ENCODE measurements around the gene JMJD8.

JMJD8 gene

GRCh38 chr16:677316-678190, 6.6 kb downstream of the JMJD8 start:
- no peak for DNase-seq (ENCODE audit: low read depth in 2 of 2)

DNA sequence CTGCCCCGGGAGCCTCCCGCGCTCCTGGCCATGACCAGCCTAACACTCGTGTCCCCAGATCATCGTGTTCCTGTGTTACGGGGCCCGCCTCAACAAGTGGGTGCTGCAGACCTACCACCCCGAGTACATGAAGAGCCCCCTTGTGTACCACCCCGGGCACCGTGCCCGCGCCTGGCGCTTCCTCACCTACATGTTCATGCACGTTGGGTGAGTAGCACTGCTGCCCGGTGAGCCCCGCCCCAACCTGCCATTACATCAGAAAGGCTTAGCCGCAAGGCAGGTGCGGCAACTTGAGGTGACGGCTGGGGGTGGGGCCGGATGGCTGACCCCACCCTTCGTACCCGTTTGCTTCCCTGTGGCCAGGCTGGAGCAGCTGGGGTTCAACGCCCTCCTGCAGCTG, 7.2 kb downstream of the JMJD8 start:
- DNase-seq (ENCODE audit: low read depth in 2 of 2) = no peak

DNA sequence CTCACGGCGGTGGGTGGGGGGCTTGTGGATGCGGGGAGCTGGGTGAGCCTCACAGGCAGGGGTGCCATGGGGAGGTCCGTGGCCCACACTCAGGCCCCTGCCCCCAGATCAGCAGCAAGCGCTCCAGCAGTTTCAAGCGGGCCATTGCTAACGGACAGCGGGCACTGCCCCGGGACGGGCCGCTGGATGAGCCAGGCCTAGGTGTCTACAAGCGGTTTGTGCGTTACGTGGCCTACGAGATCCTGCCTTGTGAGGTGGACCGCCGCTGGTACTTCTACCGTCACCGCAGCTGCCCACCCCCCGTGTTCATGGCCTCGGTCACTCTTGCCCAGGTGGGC, 7.6 kb downstream of the JMJD8 start:
- no peak for DNase-seq (ENCODE audit: low read depth in 2 of 2)

GRCh38 chr16:675884-676564, 8.1 kb downstream of the JMJD8 start:
- no peak for DNase-seq (ENCODE audit: low read depth in 2 of 2)

DNA sequence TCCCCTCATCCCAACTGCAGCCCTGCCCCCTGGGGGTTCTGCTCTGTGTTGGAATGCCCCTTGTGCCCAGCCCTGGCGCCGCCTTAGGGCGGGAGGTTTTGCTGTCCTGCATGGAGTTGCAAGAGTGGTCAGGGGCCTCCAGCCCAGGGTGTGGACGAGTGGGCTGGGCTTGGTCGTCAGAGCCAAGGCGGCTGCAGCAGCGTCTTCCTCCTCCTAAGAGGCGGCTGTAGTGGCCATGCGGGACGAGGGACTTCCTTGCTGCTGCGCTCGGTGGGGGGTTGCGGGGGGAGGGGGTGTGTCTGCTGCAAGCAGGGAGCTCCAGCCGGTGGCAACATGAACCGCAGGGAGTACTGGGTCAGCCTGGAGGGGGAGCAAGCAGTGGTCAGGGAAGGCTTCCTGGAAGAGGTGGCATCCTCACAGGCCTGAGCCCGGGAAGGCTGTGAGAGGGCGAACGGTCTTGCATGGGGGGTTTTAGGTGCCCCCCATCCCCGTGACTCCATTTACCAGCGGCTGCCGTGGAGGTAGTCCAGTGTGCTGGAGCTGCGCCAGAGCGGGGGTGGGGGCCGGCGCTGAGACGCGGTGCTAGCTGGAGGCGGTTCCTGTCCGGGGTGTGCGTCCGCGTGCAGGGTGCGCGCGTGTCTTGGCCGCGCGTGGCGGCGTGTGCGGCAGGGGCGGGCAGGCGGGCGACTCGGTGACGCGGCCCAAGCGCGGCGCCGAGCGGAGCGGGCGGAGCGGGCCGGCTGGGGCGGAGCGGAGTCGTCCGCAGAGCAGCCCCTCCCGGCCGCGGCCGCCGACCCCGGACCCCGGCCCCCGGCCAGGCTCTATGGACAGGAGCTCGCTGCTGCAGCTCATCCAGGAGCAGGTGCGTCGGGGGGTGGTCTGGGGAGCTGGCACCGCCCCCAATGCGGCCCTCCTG, 8.9 kb downstream of the JMJD8 start, which contains the start of gene RHBDL1:
Gene RHBDL1, plus strand, starts transcription at position 704 of the 916 bp plus-strand sequence. Its CDS starts 120 bp downstream, at position 824.
- no peak for DNase-seq (ENCODE audit: low read depth in 2 of 2)

DNA sequence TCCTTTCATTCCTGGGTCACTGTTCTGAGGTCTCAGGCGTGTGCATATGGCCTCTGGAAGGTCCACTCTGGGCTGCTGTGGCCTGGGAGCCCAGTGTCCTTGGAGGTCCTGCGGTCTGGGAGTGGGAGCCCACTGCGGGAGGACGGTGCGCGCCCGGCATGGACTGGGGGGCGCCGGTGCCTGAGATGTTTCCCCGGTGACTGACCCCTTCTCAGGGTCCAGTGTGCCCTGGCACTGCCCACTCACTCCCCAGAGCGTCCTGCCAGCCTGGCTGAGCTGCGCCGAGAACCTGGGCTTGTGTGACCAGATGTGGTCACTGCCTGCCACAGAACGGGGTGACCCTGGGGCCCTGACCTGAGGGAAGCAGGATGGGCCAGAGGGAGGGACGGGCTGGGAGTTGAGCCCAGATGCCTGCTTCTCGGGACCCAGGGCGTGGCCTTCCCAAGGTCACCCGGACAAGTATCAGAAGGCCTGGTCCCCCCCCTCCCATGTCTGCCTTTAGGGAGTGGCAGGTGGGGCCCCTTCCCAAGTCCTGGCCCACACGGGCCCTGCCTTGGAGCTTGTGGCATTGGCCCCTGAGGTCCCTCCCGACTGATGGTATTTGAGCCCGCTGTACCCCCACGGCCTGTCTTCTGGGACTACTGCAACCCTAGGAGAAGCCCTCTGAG, 9.8 kb downstream of the JMJD8 start:
- no peak for DNase-seq (ENCODE audit: low read depth in 2 of 2)

DNA sequence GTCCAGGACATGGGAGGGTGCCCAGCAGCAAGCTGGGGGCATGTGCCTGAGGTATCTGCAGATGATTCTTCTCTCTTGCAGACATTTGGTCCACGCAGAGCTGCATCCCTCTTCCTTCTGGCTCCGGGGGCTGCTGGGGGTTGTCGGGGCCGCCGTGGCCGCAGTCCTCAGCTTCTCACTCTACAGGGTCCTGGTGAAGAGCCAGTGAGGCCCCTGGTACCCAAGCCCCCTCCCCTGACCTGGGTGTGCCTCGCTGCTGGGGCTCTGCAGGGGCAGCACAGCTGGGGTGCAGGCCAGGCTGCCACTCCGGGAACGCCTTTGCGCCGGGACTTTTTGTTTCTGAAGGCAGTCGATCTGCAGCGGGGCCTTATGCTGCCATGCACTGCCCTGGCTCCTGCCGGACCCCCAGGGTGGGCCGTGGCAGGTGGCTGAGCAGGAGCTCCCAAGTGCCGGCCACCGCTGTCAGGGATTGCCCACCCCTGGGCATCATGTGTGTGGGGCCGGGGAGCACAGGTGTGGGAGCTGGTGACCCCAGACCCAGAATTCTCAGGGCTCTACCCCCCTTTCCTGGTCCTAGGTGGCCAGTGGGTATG, 10.6 kb downstream of the JMJD8 start:
- DNase-seq (ENCODE audit: low read depth in 2 of 2) = no peak

GRCh38 chr16:672851-673250, 11.3 kb downstream of the JMJD8 start:
- no peak for DNase-seq (ENCODE audit: low read depth in 2 of 2)

GRCh38 chr16:672371-672770, 11.8 kb downstream of the JMJD8 start:
- DNase-seq (ENCODE audit: low read depth in 2 of 2) = no peak

- no peak for DNase-seq (ENCODE audit: low read depth in 2 of 2)
Measured at GRCh38 chr16:671353-672131, 12.6 kb downstream of the JMJD8 start.

DNA sequence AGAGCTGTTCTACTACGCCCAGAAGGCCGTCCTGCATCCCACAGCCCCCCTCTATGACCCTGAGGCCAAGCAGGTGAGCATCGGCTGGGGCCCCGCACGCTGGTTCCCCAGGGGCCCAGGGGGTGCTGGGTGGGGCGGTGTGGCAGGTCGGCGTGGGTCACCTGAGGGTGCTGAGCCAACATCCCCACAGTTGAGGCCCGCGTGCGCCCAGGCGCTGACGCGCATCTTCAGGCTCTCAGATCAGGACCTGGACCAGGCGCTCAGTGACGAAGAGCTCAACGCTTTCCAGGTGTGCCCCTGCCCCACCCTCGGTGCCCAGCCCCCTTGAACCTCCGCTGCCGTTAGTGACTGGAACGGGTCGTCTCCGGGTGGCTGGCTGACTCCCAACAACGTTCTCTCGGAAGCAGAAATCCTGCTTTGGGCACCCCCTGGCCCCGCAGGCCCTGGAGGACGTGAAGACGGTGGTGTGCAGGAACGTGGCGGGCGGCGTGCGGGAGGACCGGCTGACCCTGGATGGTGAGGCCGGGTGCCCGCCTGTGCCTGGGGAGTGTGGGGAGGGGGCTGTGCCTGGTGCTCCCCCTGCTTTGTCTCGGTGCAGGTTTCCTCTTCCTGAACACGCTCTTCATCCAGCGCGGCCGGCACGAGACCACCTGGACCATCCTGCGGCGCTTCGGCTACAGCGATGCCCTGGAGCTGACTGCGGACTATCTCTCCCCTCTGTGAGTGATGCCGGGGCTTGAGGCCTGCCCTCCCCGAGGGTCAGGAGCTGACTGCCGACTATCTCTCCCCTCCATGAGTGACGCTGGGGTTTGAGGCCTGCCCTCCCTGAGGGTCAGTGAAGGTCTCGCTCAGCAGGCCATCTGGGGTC, 13.4 kb downstream of the JMJD8 start:
- DNase-seq (ENCODE audit: low read depth in 2 of 2) = no peak

DNA sequence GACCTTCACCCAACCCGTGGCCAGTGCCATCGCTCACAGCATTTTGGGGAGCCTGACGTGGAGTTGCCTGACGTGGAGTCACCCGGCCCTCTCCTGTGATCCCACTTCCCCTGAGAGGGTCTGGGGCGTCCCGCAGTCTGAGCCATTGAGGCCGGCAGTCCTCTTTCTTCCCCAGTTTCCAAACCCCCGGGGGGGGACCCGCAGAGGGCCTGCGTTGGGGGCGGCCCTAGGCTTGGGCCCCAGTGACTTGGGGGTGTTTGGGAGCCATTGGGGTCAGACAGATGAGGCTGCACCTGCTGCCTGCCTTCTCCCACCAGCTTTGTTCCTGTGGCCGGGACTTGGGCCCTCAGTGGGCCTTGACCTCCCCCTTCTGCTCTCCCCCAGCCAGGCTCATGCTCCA, 14.5 kb downstream of the JMJD8 start:
- no peak for DNase-seq (ENCODE audit: low read depth in 2 of 2)

- DNase-seq (ENCODE audit: low read depth in 2 of 2) = no peak
Measured at GRCh38 chr16:668519-669171, 15.5 kb downstream of the JMJD8 start.

DNA sequence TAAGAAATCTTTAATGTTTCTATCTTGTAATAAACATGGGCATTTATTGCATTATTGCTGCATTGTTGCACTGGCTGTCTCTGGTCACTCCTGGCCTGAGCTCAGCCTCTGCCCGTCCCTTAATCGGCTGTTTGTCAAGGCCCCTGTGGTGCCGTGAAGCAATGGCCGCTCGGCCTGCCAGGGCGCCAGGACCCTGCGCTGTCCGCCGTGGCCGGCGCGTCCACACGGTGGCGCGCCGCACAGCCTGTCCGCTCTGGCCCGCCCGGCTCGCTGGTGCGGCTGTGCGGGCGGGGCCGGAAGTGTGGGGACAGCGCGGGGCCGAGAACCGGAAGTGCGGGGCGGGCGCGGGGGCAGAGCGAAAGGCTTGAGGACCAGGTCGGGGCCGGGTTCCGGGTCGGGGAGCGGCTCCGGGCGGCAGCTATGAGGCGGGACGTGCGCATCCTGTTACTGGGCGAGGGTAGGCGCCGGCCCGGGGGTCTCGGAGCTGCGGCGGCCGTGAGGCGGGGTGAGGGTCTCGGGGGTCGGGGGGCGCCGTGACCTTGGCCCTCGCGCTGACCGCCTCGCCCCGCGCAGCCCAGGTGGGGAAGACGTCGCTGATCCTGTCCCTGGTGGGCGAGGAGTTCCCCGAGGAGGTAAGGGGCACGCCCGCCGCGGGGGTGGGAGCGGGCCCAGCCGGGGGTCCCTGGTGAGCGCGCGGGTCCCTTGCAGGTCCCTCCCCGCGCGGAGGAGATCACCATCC, 16.2 kb downstream of the JMJD8 start, which contains the start of gene RHOT2:
Gene RHOT2, plus strand, starts transcription at position 353 of the 739 bp plus-strand sequence. Its CDS starts 68 bp downstream, at position 421.
- peak; percentile 86 to 92 for DNase-seq (ENCODE audit: low read depth in 2 of 2)

DNA sequence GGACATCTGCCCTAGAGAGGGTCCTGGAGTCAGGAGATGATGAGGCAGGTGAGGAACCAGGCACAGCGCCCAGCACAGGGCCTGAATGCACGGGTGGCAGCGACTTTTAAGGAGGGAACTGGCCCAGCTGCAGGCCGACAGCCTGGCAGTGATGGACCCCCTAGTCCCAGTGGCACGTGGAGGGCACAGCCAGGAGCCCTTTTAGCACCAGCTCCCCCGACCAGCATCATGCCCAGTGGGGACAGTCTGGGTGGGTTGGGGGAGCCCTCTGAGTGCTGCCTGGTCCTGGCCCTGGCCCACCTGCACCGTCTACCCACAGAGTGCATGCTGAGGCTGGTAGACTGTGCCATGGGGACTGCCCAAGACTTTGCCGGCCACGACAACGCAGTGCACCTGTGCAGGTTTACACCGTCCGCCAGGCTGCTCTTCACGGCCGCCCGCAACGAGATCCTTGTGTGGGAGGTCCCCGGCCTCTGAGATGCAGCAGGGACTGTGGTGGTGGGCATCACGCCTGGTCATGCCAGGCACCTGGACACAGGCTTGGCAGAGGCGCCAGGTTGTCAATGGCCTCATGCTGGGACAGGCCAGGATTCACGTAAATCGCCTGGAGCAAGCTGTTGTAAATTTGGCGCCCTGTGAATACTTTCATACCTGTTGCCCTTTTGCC, 16.9 kb downstream of the JMJD8 start:
- DNase-seq (ENCODE audit: low read depth in 2 of 2) = no peak

GRCh38 chr16:666572-666971, 17.6 kb downstream of the JMJD8 start:
- no peak for DNase-seq (ENCODE audit: low read depth in 2 of 2)

DNA sequence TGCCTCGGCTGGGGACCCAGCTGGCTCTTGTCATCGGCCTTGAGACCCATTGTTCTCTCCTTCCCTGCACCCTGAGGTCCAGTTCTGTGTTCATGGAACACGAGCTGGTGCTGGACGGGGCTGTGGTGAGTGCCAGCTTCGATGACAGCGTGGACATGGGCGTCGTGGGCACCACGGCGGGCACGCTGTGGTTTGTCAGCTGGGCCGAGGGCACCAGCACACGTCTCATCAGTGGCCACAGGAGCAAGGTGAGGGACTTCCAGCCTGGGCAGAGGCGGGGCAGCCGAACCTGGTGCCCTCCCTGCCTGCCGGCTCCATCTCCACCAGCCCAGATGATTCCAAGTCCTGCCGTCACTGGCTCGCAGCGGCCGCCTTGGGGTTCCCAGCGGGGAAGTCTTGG, 21.5 kb downstream of the JMJD8 start:
- DNase-seq (ENCODE audit: low read depth in 2 of 2) = no peak
